Measurements from ENCODE around the gene NLK. TPM values are rescaled to one million over a fixed set of nuclear protein-coding genes. Genes with fewer than 3 reads are reported as not detected.

NLK gene
- total and polyA plus RNA-seq, 2 of the 4 experiments (the other 2 are of a cell fraction), result 15.3 to 23.3 TPM

DNA sequence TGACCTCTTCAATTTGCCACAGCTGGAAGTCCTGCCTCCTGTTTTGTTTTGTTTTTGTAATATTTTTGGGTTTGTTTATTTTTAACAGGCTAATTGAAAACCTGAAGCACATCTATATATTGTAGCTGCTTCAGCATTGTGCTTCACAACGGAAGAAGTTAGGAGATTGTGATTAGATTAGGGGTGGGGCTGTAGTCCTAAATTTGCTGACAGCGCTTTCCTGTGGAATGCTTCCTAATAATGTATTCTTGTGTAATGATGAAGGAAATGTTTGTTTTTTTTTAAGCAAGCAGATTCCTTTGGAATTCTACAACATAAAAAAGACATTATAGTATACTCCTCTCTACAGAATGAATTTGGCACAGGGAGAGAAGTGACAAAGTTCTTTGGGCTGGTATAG is 70.1 kb downstream of the NLK start:
- Histone ChIP-seq H2AFZ (replicated peaks; ENCODE audit: low read length, poor library complexity) (no peak overlapping the region), H4K8ac (ENCODE audit: low read depth in 2 of 2, low read length in 2 of 2) (peak overlapping the region in 1 of 2 experiments; percentile 39; a peak in 1 of 4 replicates), H3K4me1 (ENCODE audit: control insufficient read depth, insufficient read depth, low read length) (peaks cover 7% of the 10 kb centered on the region), H3K4ac (ENCODE audit: low read depth, low read length) (no peak overlapping the region; the same call in 1 of the 2 replicates), H3K18ac (ENCODE audit: low read depth, low read length) (no peak overlapping the region), H2BK15ac (ENCODE audit: low read depth, low read length) (no peak overlapping the region), H3K9ac (ENCODE audit: low read depth, low read length) (no peak overlapping the region), H3K4me2 (ENCODE audit: low read depth, low read length) (no peak overlapping the region; the same call in 1 of the 2 replicates), H2AK9ac (replicated peaks; ENCODE audit: low read depth, low read length, poor library complexity) (no peak overlapping the region), H4K5ac (ENCODE audit: low read depth, low read length) (no peak overlapping the region), H3K56ac (ENCODE audit: extremely low read depth, insufficient read depth, low read length) (no peak overlapping the region), H2BK5ac (ENCODE audit: low read depth, low read length, poor library complexity, severe bottlenecking) (no peak overlapping the region), H3K36me3 (ENCODE audit: control insufficient read depth, insufficient read depth, low read length) (peaks cover 2% of the 10 kb centered on the region), H4K91ac (ENCODE audit: insufficient read depth, low read depth, low read length) (no peak overlapping the region), H2BK120ac (ENCODE audit: low read depth, low read length) (peak overlapping the region; percentile 69), H3K14ac (replicated peaks; ENCODE audit: low read depth, low read length) (no peak overlapping the region), H3K23ac (ENCODE audit: low read depth, low read length) (no peak overlapping the region), H3K27ac (ENCODE audit: insufficient read depth, low read length) (no peak overlapping the region), H3K27me3 (ENCODE audit: control insufficient read depth, insufficient read depth, low read length) (no peaks in the 10 kb centered on the region), H4K20me1 (ENCODE audit: insufficient read depth, low read length) (peaks cover 11% of the 10 kb centered on the region; the same call in 1 of the 2 replicates), H3K4me3 (ENCODE audit: insufficient read depth, low read depth, low read length) (no peak overlapping the region), H3K9me3 (ENCODE audit: control insufficient read depth, insufficient read depth, low read length) (no peaks in the 10 kb centered on the region), H2AK5ac (ENCODE audit: low read depth, low read length) (no peak overlapping the region), H3K79me1 (ENCODE audit: low read depth in 1 of 2, low read length in 2 of 2) (peaks cover 25 to 51% of the 10 kb centered on the region in 2 experiments), H2BK20ac (ENCODE audit: low read depth, low read length) (no peak overlapping the region), H3K9me1 (ENCODE audit: insufficient read depth, low read length) (peaks cover 13% of the 10 kb centered on the region; the same call in 1 of the 2 replicates)
- dilution Hi-C loops (cut with HindIII; ENCODE audit: low sequenced_read_pairs, unreplicated experiment), result no loop called here
- DNase-seq, result peak; percentile 35
- BruUV-seq (replicated peaks), result no TSS peak
- ChIA-PET CTCF (interaction anchor here (1.0 kb wide), 1 partner anchor 31 kb away, joined by 3 read pairs; no protein-coding TSS in a partner anchor), POLR2A (ENCODE audit: unreplicated experiment) (no interaction called here)
- WGBS, 2 experiments (ENCODE audit: extremely low coverage in 2 of 2, insufficient read length in 1 of 2), result no CpG with 5 or more reads among the region's 2 CpGs
- ATAC-seq (ENCODE audit: low read depth), result peak; percentile 73
- in situ Hi-C loops (cut with MboI; ENCODE audit: low sequenced_read_pairs), result no loop called here
- intact Hi-C loops (cut with micrococcal nuclease), result loop anchor here (5.0 to 10.0 kb wide), 2 partner anchors 35 to 218 kb away; partner anchors contain the start of gene LYRM9
- TF ChIP-seq MXI1 (IDR thresholded peaks at IDR 0.05; ENCODE audit: borderline replicate concordance, low read depth, low read length) (no peak), RAD21 (IDR thresholded peaks at IDR 0.05; ENCODE audit: low read length) (no peak), MAFK (IDR thresholded peaks at IDR 0.05; ENCODE audit: low read depth, low read length) (peak; percentile 96), NFE2L2 (IDR thresholded peaks at IDR 0.05; ENCODE audit: low read depth, low read length) (no peak)

Measured in IMR-90 (cell line).